H1 (cell line): ENCODE results near the gene SRRM4. TPM values are rescaled to one million over a fixed set of nuclear protein-coding genes. Genes with fewer than 3 reads are reported as not detected.

Experiments
- CTCF ChIA-PET: fragments of 300-600 bp; sonication (Branson Sonifier 250); formaldehyde crosslinking; loops from one replicate; lab custom pipeline; 2021; ENCODE audit not compliant: partially characterized antibody; lab: Charles Lee
- POLR2A ChIA-PET: fragments of 300-600 bp; sonication (Branson Sonifier 250); formaldehyde crosslinking; loops from one replicate; lab custom pipeline; 2021; ENCODE audit warnings: inconsistent platforms; ENCODE audit not compliant: partially characterized antibody; lab: Charles Lee
- DNase-seq, 2 experiments: peaks; one replicate each; pipeline versions ENCODE4 v3.0.0 to v3.0.0-alpha.2; 2010 to 2022; ENCODE audit warnings: low spot score in 2 of 2, low read depth in 1 of 2, mixed read lengths in 1 of 2
- FAIRE-seq: peaks from 2 replicates; lab custom pipeline; 2011; peaks lifted over from hg19 to GRCh38; lab: Jason Lieb, UNC
- H2AFZ ChIP-seq: 2 replicates; pipeline ENCODE4 v1.8.1; 2012; ENCODE audit warnings: low read length, inconsistent platforms
- H2AK5ac ChIP-seq: 2 replicates; pipeline ENCODE4 v1.6.1; 2013; ENCODE audit warnings: low read depth, low read length
- H2BK120ac ChIP-seq: replicated peaks from 2 replicates; pipeline ENCODE3; 2013; ENCODE audit warnings: low read depth, low read length, inconsistent platforms
- H2BK12ac ChIP-seq: 2 replicates; pipeline ENCODE4 v1.6.1; 2013; ENCODE audit warnings: low read depth, low read length
- H2BK15ac ChIP-seq: 2 replicates; pipeline ENCODE4 v1.6.1; 2013; ENCODE audit warnings: low read length
- H2BK20ac ChIP-seq: 2 replicates; pipeline ENCODE4 v1.6.1; 2013; ENCODE audit warnings: low read length
- H2BK5ac ChIP-seq: 2 replicates; pipeline ENCODE4 v1.6.1; 2013; ENCODE audit warnings: low read depth, low read length
- H3K14ac ChIP-seq: 2 replicates; pipeline ENCODE4 v1.6.1; 2013; ENCODE audit warnings: inconsistent platforms; ENCODE audit not compliant: insufficient read length
- H3K18ac ChIP-seq: 2 replicates; pipeline ENCODE4 v1.6.1; 2013; ENCODE audit warnings: low read length; ENCODE audit errors: extremely low read depth
- H3K23ac ChIP-seq: 2 replicates; pipeline ENCODE4 v1.6.1; 2013; ENCODE audit warnings: inconsistent platforms; ENCODE audit not compliant: insufficient read length
- H3K23me2 ChIP-seq: 2 replicates; pipeline ENCODE4 v1.6.1; 2013; ENCODE audit warnings: low read depth, low read length
- H3K27ac ChIP-seq: 2 replicates; pipeline ENCODE4 v1.6.1; 2011; ENCODE audit warnings: low read depth, low read length, inconsistent platforms
- H3K27me3 ChIP-seq, 4 experiments: replicated peaks in 1 of 4; 1 replicate in 1 of 4; 2 replicates in 3 of 4; pipeline versions ENCODE4 v1.6.1 to v1.8.1; 2011 to 2013; ENCODE audit warnings: low read length in 3 of 4, mild to moderate bottlenecking in 3 of 4, inconsistent platforms in 2 of 4, mixed read lengths in 2 of 4, moderate library complexity in 1 of 4; ENCODE audit not compliant: control insufficient read depth in 3 of 4, insufficient read depth in 3 of 4; ENCODE audit errors: extremely low read depth in 1 of 4
- H3K36me3 ChIP-seq, 4 experiments: 2 replicates each; pipeline versions ENCODE4 v1.6.1 to v1.8.1; 2011 to 2013; ENCODE audit warnings: mild to moderate bottlenecking in 4 of 4, low read length in 3 of 4, moderate library complexity in 2 of 4, control low read depth in 1 of 4, inconsistent platforms in 1 of 4; ENCODE audit not compliant: insufficient read depth in 4 of 4, control insufficient read depth in 2 of 4
- H3K4ac ChIP-seq: replicated peaks from 2 replicates; pipeline ENCODE3; 2013; ENCODE audit warnings: low read length, low read depth, mixed read lengths, inconsistent platforms; ENCODE audit not compliant: insufficient read length
- H3K4me1 ChIP-seq, 4 experiments: replicated peaks in 1 of 4; 1 replicate in 1 of 4; 2 replicates in 3 of 4; pipeline versions ENCODE4 v1.6.1 to v1.8.1; 2011 to 2013; ENCODE audit warnings: low read length in 3 of 4, inconsistent platforms in 2 of 4, mixed read lengths in 1 of 4; ENCODE audit not compliant: insufficient read depth in 4 of 4, control insufficient read depth in 3 of 4
- H3K4me2 ChIP-seq, 2 experiments: 2 replicates each; pipeline versions ENCODE4 v1.6.1 to v1.8.1; 2011 to 2013; ENCODE audit warnings: low read depth in 2 of 2, low read length in 2 of 2, control low read depth in 1 of 2, inconsistent platforms in 1 of 2, mild to moderate bottlenecking in 1 of 2; ENCODE audit not compliant: insufficient read depth in 1 of 2
- H3K4me3 ChIP-seq, 4 experiments: fragments of 200-600, 300-600 bp in 1 of 4; sonication (generic), shearing (Covaris generic), sonication (Bioruptor Twin) in 1 of 4; 2 replicates each; pipeline versions ENCODE4 v1.5.1 to v1.8.1; 2011 to 2016; ENCODE audit warnings: low read length in 4 of 4, low read depth in 3 of 4, control low read depth in 2 of 4, inconsistent platforms in 2 of 4, mild to moderate bottlenecking in 2 of 4, mixed read lengths in 1 of 4, moderate library complexity in 1 of 4; ENCODE audit not compliant: insufficient read depth in 2 of 4; ENCODE audit errors: extremely low read depth in 1 of 4
- H3K56ac ChIP-seq: replicated peaks from 2 replicates; pipeline ENCODE3; 2013; ENCODE audit warnings: low read depth, mild to moderate bottlenecking, mixed read lengths, low read length, inconsistent platforms; ENCODE audit not compliant: insufficient read length
- H3K79me1 ChIP-seq: 2 replicates; pipeline ENCODE4 v1.6.1; 2013; ENCODE audit warnings: low read depth, low read length, control low read depth
- H3K79me2 ChIP-seq, 2 experiments: 2 replicates each; pipeline versions ENCODE4 v1.6.1 to v1.8.1; 2012 to 2013; ENCODE audit warnings: low read length in 2 of 2, mild to moderate bottlenecking in 2 of 2, inconsistent platforms in 1 of 2; ENCODE audit not compliant: insufficient read depth in 2 of 2, control insufficient read depth in 1 of 2
- H3K9ac ChIP-seq, 4 experiments: replicated peaks in 1 of 4; 1 replicate in 1 of 4; 2 replicates in 3 of 4; pipeline versions ENCODE4 v1.6.1 to v1.8.1; 2011 to 2013; ENCODE audit warnings: low read depth in 3 of 4, low read length in 3 of 4, control low read depth in 2 of 4, mild to moderate bottlenecking in 2 of 4, moderate library complexity in 2 of 4, inconsistent platforms in 1 of 4; ENCODE audit errors: extremely low read depth in 1 of 4
- H3K9me3 ChIP-seq, 2 experiments: 2 replicates each; pipeline versions ENCODE4 v1.6.1 to v1.8.1; 2012 to 2013; ENCODE audit warnings: mild to moderate bottlenecking in 2 of 2, moderate library complexity in 2 of 2, control low read depth in 1 of 2, inconsistent platforms in 1 of 2, low read depth in 1 of 2, low read length in 1 of 2, mixed read lengths in 1 of 2; ENCODE audit not compliant: insufficient read depth in 2 of 2
- H4K20me1 ChIP-seq, 2 experiments: replicated peaks in 1 of 2; 2 replicates each; pipeline versions ENCODE3 to v1.8.1; 2011 to 2013; ENCODE audit warnings: inconsistent platforms in 2 of 2, low read length in 2 of 2, mild to moderate bottlenecking in 1 of 2; ENCODE audit not compliant: insufficient read depth in 2 of 2, control insufficient read depth in 1 of 2
- H4K5ac ChIP-seq: 2 replicates; pipeline ENCODE4 v1.6.1; 2013; ENCODE audit warnings: low read length, low read depth, mixed read lengths, inconsistent platforms; ENCODE audit not compliant: insufficient read length
- H4K8ac ChIP-seq: 2 replicates; pipeline ENCODE4 v1.8.0; 2013; ENCODE audit warnings: mild to moderate bottlenecking, moderate library complexity, low read length, inconsistent platforms; ENCODE audit not compliant: insufficient read depth; ENCODE audit errors: extremely low read depth
- H4K91ac ChIP-seq: replicated peaks from 2 replicates; pipeline ENCODE3; 2013; ENCODE audit warnings: low read length, mixed read lengths, inconsistent platforms; ENCODE audit not compliant: insufficient read length
- CEBPB ChIP-seq: IDR thresholded peaks from 2 replicates; pipeline ENCODE4 v1.6.1; 2012; ENCODE audit warnings: low read depth, low read length
- CTBP2 ChIP-seq: IDR thresholded peaks from 2 replicates; pipeline ENCODE4 v1.7.0; 2011; ENCODE audit warnings: borderline replicate concordance, mild to moderate bottlenecking, moderate library complexity, mixed read lengths, low read length; ENCODE audit not compliant: insufficient read depth, insufficient read length
- EP300 ChIP-seq, 2 experiments: IDR thresholded peaks; 1 replicate in 1 of 2; 2 replicates in 1 of 2; pipeline ENCODE4 v1.6.1; 2011 to 2012; ENCODE audit warnings: low read depth in 2 of 2, low read length in 2 of 2, mild to moderate bottlenecking in 2 of 2, borderline replicate concordance in 1 of 2, inconsistent platforms in 1 of 2, moderate library complexity in 1 of 2
- RXRA ChIP-seq: IDR thresholded peaks from 2 replicates; pipeline ENCODE4 v1.6.1; 2011; ENCODE audit warnings: low read depth, mild to moderate bottlenecking, low read length, moderate library complexity; ENCODE audit not compliant: insufficient read depth
- SUZ12 ChIP-seq: fragments of 200-600 bp; sonication (generic); IDR thresholded peaks from 2 replicates; pipeline ENCODE4 v1.6.1; 2012; ENCODE audit warnings: mild to moderate bottlenecking, inconsistent platforms, low read length, moderate library complexity, mixed read lengths
- WGBS, 2 experiments: shearing (Covaris generic) in 1 of 2; methylation state at CpG; one replicate each; pipeline versions ENCODE4 v1.1.6 to v1.1.7; 2013 to 2015; ENCODE audit warnings: low lambda C conversion rate in 2 of 2, mixed read lengths in 2 of 2, inconsistent platforms in 1 of 2, low coverage in 1 of 2, missing lambda C conversion rate in 1 of 2; ENCODE audit not compliant: insufficient replicate concordance in 2 of 2, insufficient coverage in 1 of 2, insufficient read length in 1 of 2; ENCODE audit errors: extremely low coverage in 1 of 2, missing lambda C conversion rate in 1 of 2; 5-methylcytosine and 5-hydroxymethylcytosine counted together
- polyA plus RNA-seq, 7 experiments: library from polyadenylated mRNA; depleted of rRNA in 3 of 7; stranded (reverse) in 5 of 7; unstranded in 2 of 7; fragments of >200 nt in 5 of 7; fragments of 200-250 nt in 2 of 7; gene quantifications; 1 replicate in 5 of 7; 2 replicates in 1 of 7; 4 replicates in 1 of 7; pipeline versions ENCODE4 v1.2.1 to v1.2.3, GENCODE V29; 2011 to 2013; ENCODE audit warnings: missing spikeins in 2 of 7, mixed read lengths in 2 of 7
- total RNA-seq: library from RNA; stranded (reverse); fragmentation: NEBNext Ultra II Directional; extraction: Animal tissue kit (Norgen Biotek cat#: 25700); gene quantifications from 2 replicates; pipeline ENCODE4 v1.2.1, GENCODE V29; 2021
- TF ChIP-seq, protein P1 (sequence below): IDR thresholded peaks from 2 replicates; pipeline ENCODE4 v1.6.1; 2011; ENCODE audit warnings: low read depth, mild to moderate bottlenecking, low read length; ENCODE audit not compliant: insufficient read depth

Gene SRRM4
- total and polyA plus RNA-seq, 2 of the 8 experiments (the other 6 are each of a cell fraction or from before 2014, with no cell fraction given) = 0.53 to 1.1 TPM

DNA sequence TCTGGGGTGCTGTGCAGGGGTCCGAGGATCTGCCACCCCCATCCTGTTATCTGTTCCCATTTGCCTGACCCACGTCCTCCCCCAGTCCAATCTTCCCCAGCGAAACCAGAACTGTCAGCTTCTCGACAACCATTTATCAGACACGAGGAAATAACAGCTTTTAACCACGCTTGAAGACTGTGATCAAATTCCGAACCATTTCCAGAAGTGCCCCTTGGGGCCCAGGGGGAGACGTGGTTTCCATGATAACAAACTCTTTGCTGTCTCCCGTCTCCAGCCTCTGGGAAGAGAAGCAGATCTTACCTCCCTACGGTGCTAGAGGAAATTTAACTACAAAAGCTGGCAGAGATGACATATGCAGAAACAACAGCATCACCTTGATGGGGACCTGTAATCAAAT lies 35.1 kb upstream of the SRRM4 start:
- H2AFZ ChIP-seq = no peak overlapping the region
- no peak overlapping the region for H3K27ac ChIP-seq
- H2BK120ac ChIP-seq = no peak overlapping the region
- H4K91ac ChIP-seq = no peak overlapping the region
- H3K27me3 ChIP-seq = no peaks in the 10 kb centered on the region; a peak in 1 of 7 replicates
- H3K9me3 ChIP-seq = no peaks in the 10 kb centered on the region
- no peak overlapping the region for H3K18ac ChIP-seq
- no peak overlapping the region for H2BK15ac ChIP-seq
- H3K4me1 ChIP-seq = peaks cover 0 to 2% (median 0%) of the 10 kb centered on the region in 4 experiments; a peak in 1 of 7 replicates
- H4K8ac ChIP-seq = no peak overlapping the region
- no peaks in the 10 kb centered on the region for H3K79me1 ChIP-seq
- no peaks in the 10 kb centered on the region for H3K23me2 ChIP-seq
- no peak for FAIRE-seq
- no peak overlapping the region for H2BK5ac ChIP-seq
- DNase-seq = no peak
- H3K14ac ChIP-seq = no peak overlapping the region
- H3K79me2 ChIP-seq = no peaks in the 10 kb centered on the region
- H4K5ac ChIP-seq = no peak overlapping the region
- no peak overlapping the region for H3K9ac ChIP-seq
- H3K23ac ChIP-seq = no peak overlapping the region
- POLR2A ChIA-PET = no interaction called here
- no peak overlapping the region for H2AK5ac ChIP-seq
- H3K4ac ChIP-seq = no peak overlapping the region
- no peaks in the 10 kb centered on the region for H3K36me3 ChIP-seq
- WGBS, 2 experiments = 74% methylated on average over 10 of the region's 10 CpGs; no CpG with 5 or more reads in 1 of the 2 experiments
- no peak overlapping the region for H3K4me2 ChIP-seq
- H2BK20ac ChIP-seq = no peak overlapping the region
- no peak for TF ChIP-seq CEBPB
- no peak for TF ChIP-seq SUZ12
- TF ChIP-seq EP300 (IDR thresholded peaks at IDR 0.05; ENCODE audit: borderline replicate concordance in 1 of 2, low read depth in 2 of 2, low read length in 2 of 2) = no peak
- TF ChIP-seq CTBP2 = no peak
- no peak for TF ChIP-seq RXRA
- TF ChIP-seq, protein P1, sequence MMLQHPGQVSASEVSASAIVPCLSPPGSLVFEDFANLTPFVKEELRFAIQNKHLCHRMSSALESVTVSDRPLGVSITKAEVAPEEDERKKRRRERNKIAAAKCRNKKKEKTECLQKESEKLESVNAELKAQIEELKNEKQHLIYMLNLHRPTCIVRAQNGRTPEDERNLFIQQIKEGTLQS = no peak
- CTCF ChIA-PET = interaction anchor here (0.8 kb wide), 1 partner anchor 697 kb away, joined by 3 read pairs; no protein-coding TSS in a partner anchor
- H3K4me3 ChIP-seq = no peak overlapping the region
- H3K56ac ChIP-seq = no peak overlapping the region
- no peaks in the 10 kb centered on the region for H4K20me1 ChIP-seq
- H2BK12ac ChIP-seq = no peak overlapping the region
